GM19193 (cell line): ENCODE results near the gene AOAH.

ENCODE experiments used
- POLR2A ChIP-seq: IDR thresholded peaks from 4 replicates; pipeline ENCODE4 v1.6.1; 2011; ENCODE audit not compliant: insufficient read depth, insufficient read length; ENCODE audit errors: extremely low read depth

Gene AOAH

GRCh38 chr7:36746347-36746746, 22.1 kb upstream of the AOAH start:
- no peak for TF ChIP-seq POLR2A

DNA sequence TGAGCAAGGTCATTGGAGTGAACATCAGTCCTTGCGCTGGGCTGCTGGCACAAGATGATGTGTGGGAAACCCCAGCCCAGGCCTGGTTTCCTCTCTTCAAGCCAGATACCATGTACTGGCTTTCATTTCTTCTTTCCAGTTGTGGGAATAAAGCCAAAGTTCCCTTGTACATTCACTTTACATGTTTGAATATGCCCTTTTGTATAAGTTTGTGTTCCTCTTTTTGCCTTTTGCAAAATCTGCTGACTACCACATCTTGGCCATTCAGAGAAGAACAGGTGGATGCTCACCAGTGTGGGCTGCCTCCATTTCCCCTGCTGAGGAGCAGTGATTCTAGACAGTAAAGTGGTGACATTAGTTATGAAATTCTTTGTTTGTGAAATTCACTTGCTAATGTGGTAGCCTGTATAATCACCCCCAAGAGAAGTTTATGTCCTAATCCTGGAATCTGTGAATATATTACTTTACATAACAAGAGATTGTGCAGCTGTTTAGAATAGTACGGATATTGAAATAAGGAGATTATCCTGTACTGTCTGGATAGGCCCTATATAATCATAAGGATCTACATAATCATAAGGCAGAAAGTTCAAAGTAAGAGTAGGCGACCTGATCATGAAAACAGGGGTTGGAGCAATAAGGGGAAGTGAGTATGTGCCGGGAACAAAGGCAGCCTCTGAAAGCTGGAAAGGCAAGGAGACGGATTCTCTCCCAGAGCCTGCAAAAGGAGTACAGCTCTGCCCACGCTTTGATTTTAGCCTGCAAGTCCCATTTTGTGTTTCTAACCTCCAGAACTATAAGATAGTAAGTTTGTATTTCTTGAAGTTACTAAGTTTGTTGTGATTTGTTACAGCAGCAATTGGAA, 18.8 kb upstream of the AOAH start:
- no peak for TF ChIP-seq POLR2A

GRCh38 chr7:36741866-36742265, 17.6 kb upstream of the AOAH start:
- TF ChIP-seq POLR2A, result no peak

- TF ChIP-seq POLR2A, result no peak
These were observed 15.1 kb upstream of the AOAH start for GRCh38 chr7:36739351-36739750.

DNA sequence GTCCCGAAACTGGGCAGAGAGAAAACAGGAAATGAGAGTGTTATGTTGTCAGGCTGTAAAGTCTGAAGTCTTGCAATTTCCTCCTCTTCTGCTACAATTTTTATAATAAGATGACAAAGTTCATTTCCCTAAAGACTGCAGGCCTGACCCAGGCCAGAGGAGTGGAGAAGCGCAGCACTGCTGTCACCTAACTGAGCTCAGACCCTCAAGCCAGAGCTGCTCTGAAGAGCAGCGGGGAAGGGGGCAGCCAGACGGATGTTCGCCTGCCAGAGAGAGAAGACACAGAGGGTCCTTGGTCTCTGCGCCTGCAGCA, 12.6 kb upstream of the AOAH start:
- no peak for TF ChIP-seq POLR2A

DNA sequence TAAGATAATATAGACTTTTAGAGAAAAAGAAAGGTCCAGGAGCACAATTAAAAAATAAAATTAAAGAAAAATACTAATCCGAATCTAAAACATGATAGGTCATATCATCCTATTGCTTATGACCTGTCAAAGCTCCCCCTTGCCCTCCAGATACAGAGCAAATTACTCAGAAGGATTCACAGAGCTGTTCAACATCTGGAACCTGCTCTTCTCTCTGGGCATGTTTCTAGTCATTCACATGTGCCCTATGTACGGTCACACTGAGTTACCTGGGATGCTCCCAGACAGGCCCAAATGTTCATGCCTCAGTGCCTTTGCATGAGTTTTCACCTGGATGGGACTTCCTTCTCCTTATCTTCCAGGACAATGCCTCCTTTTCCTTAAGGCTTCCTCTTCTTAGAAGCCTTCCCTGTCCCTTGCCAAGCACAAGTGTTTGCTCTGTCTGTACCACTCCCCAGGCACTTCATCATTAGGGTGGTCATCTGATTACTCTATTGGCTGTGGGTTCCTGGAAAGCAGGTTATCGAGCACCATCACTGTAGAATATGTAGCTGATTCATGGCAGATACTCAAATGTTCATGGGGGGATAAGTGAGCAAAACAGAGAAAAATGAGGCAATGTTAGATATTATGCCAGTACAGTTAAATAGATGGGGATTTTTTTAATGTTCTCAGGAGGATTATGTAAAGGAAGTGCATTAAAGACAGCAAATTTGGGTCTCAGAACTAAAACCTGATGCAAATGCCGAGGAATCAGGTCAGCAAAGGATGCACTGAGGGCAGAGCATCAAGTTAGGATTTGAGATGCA, 12.0 kb upstream of the AOAH start:
- TF ChIP-seq POLR2A, result no peak

DNA sequence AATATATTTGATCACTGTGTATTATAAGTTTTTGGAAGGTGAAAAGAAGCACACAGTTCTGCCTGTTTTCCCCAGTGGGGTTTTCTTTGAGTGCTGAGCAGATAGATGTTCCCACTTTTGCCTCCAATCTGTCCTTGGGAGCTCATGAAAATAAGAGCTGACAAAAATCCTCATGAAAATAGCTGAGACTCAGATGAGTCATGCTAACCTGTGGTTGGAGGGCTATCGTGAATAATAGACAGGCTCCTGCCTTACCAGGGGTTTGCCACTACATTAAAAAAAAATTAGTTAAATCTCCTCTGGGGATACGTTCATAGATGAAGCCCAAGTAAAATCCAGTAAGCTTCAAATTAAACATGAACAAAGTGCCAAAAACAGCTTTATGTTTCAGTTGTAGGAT, 10.9 kb upstream of the AOAH start:
- TF ChIP-seq POLR2A, result no peak

DNA sequence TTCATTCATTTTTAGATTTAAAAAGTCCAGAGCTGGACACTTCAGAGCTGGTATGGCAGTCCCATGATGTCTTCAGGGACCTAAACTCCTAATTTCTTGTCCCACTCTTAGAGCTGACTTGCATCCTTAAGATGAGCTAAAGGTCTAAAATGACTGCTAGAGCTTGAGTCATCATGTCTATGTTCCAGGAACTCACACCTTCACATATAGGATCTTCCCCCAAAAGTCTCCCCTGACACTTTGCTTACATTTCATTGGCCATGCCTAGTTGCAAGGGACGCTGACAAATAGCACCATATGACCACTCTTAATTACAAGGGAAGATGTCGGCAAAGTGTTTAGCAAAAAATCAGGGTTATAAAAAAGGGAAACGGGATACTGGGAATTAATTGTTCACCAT, 10.4 kb upstream of the AOAH start:
- TF ChIP-seq POLR2A, result no peak

DNA sequence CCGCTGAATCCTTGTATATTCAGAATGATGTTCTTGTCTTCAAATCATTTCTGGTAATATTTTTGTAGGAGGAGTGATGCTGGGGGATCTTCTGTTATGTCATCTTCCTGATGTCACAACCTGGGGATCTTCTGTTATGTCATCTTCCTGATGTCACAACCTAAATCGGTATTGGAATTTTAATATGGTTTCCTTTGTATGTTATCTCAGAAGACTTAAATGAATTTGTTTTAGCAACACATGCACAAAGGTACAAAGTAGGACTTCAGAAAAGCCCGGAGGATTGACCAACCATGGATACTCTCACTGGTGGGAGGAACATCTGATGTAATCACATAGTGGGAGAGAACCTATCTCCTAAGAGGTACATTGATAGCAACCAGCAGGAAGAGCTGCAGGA, 9.1 kb upstream of the AOAH start:
- no peak for TF ChIP-seq POLR2A

GRCh38 chr7:36732806-36733205, 8.5 kb upstream of the AOAH start:
- TF ChIP-seq POLR2A, result no peak

GRCh38 chr7:36730046-36730445, 5.8 kb upstream of the AOAH start:
- no peak for TF ChIP-seq POLR2A

GRCh38 chr7:36728143-36728542, 3.8 kb upstream of the AOAH start:
- no peak for TF ChIP-seq POLR2A

DNA sequence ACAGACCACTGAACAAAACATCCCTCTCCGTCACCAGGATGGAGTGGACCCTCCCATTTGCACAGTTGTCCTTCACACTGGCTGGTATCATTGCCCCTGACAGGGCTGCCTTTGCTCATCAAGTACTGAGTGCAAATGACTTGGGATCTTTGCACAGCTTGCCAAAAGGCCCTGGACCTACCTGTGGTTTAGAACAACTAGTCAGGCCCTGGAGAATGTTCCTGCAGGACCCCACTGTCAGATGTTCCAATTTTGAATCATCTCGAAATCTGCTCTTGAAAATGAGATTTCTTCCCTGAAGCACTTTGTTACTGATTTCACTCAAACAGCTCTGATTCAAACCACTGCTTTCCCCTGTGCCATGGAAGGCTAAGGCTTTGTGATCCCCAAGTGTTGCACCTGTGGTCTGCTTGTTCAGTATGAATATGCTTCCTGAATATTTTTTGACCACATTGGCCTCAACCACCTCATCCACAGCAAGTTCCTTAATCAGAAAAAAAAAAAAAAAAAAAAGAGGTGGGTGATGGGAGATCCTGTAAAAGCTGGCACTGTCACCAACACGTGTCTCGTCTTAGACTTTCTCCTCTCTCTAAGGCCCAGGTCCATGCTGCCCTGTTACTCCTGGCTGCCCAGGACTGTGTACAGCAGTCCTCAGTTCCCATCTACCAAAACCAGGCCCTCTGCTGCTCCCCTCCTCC, 2.7 kb upstream of the AOAH start:
- TF ChIP-seq POLR2A, result no peak

- TF ChIP-seq POLR2A, result no peak
These were observed 2.0 kb upstream of the AOAH start for GRCh38 chr7:36726311-36726710.

DNA sequence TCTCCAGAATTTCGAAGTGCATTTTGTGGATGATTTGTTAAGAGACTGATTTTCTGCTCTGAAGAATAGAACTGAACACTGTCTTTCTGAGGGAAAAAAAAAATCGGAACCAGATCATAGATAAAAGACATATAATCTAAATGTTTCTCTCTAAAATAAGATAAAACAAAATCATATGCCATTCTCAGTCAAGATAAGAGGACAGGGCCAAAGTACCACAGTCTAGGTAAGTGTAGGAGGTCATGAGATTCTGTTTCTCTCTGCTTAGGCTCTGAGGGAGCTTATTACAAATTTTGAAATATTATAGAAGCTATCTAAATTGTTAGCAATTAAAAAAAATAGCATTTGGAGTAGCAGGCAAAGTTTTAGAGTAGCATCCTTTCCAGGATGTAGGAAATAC, 702 bp upstream of the AOAH start:
- no peak for TF ChIP-seq POLR2A
